Endodermal cell (in vitro differentiated cells): Measurements from ENCODE around the gene MAN1B1. TPM values are rescaled to one million over a fixed set of nuclear protein-coding genes. Genes with fewer than 3 reads are reported as not detected.

Experiments used
- DNase-seq: peaks from one replicate; pipeline ENCODE4 v3.0.0-alpha.2; 2017
- H3K27ac ChIP-seq: 2 replicates; pipeline ENCODE4 v1.5.1; 2013; ENCODE audit warnings: mild to moderate bottlenecking, low read depth, low read length, moderate library complexity
- H3K27me3 ChIP-seq: 2 replicates; pipeline ENCODE4 v1.6.1; 2013; ENCODE audit warnings: mild to moderate bottlenecking, low read length, moderate library complexity; ENCODE audit not compliant: insufficient read depth, control insufficient read depth, poor library complexity, severe bottlenecking
- H3K36me3 ChIP-seq: 2 replicates; pipeline ENCODE4 v1.7.0; 2013; ENCODE audit warnings: mild to moderate bottlenecking, low read length, moderate library complexity; ENCODE audit not compliant: control insufficient read depth, insufficient read depth
- H3K4me1 ChIP-seq: one replicate; pipeline ENCODE4 v1.7.0; 2013; ENCODE audit warnings: low read length; ENCODE audit not compliant: control insufficient read depth, insufficient read depth
- H3K4me3 ChIP-seq: 2 replicates; pipeline ENCODE4 v1.5.1; 2013; ENCODE audit warnings: mild to moderate bottlenecking, low read length, moderate library complexity
- H3K9ac ChIP-seq: 2 replicates; pipeline ENCODE4 v1.6.1; 2013; ENCODE audit warnings: mild to moderate bottlenecking, low read length, moderate library complexity; ENCODE audit not compliant: poor library complexity, severe bottlenecking; ENCODE audit errors: extremely low read depth
- H3K9me3 ChIP-seq: 2 replicates; pipeline ENCODE4 v1.6.1; 2013; ENCODE audit warnings: mild to moderate bottlenecking, low read length, moderate library complexity; ENCODE audit not compliant: control insufficient read depth
- H3K27ac Mint-ChIP-seq: 2 replicates; pipeline ENCODE4 v1.8.0; 2020; ENCODE audit warnings: mixed read lengths
- H3K27me3 Mint-ChIP-seq: 2 replicates; pipeline ENCODE4 v1.8.0; 2021; ENCODE audit warnings: mild to moderate bottlenecking, mixed read lengths; ENCODE audit not compliant: insufficient read depth
- H3K36me3 Mint-ChIP-seq: 2 replicates; pipeline ENCODE4 v1.8.0; 2020; ENCODE audit warnings: low read depth, mixed read lengths
- H3K4me1 Mint-ChIP-seq: 2 replicates; pipeline ENCODE4 v1.8.0; 2020; ENCODE audit warnings: mixed read lengths
- H3K4me3 Mint-ChIP-seq: 2 replicates; pipeline ENCODE4 v1.8.0; 2020; ENCODE audit warnings: mild to moderate bottlenecking, moderate library complexity, mixed read lengths
- H3K9me3 Mint-ChIP-seq: 2 replicates; pipeline ENCODE4 v1.8.0; 2020; ENCODE audit warnings: mild to moderate bottlenecking, mixed read lengths
- CTCF ChIP-seq: fragments of 200-600 bp; sonication (generic); conservative IDR thresholded peaks from 2 replicates; pipeline ENCODE4 v1.5.0; 2021; ENCODE audit warnings: antibody characterized with exemption, mild to moderate bottlenecking
- WGBS, 2 experiments: methylation state at CpG; one replicate each; pipeline versions ENCODE4 v1.1.5 to v1.1.7; 2013; ENCODE audit warnings: missing lambda C conversion rate in 2 of 2, mixed read lengths in 1 of 2; ENCODE audit not compliant: insufficient coverage in 1 of 2, insufficient read length in 1 of 2; 5-methylcytosine and 5-hydroxymethylcytosine counted together
- total RNA-seq, 2 donors: library from RNA; stranded (reverse); fragmentation: NEBNext Ultra II Directional in 1 of 2; extraction: Animal tissue kit (Norgen Biotek cat#: 25700) in 1 of 2; gene quantifications; 2 replicates in 1 of 2; 3 replicates in 1 of 2; pipeline ENCODE4 v1.2.1, GENCODE V29; 2021

Gene MAN1B1
- total RNA-seq, 2 donors from 2014 or later = 62.1 to 63.5 TPM

- Histone ChIP-seq H3K4me3 (no peak overlapping the region), H3K4me1 (no peaks in the 10 kb centered on the region), H3K27ac (no peak overlapping the region), H3K9me3 (no peaks in the 10 kb centered on the region), H3K9ac (no peak overlapping the region), H3K36me3 (peaks cover 61% of the 10 kb centered on the region), H3K27me3 (no peaks in the 10 kb centered on the region)
- 90 to 92% methylated on average over 27 to 30 of the region's 30 CpGs for WGBS, 2 experiments
- DNase-seq = no peak
- peaks cover 38% of the 10 kb centered on the region for H3K36me3 Mint-ChIP-seq
- no peaks in the 10 kb centered on the region for H3K4me1 Mint-ChIP-seq
- TF ChIP-seq CTCF = no peak
- H3K27ac Mint-ChIP-seq = no peak overlapping the region
- no peaks in the 10 kb centered on the region for H3K27me3 Mint-ChIP-seq
- H3K4me3 Mint-ChIP-seq = no peak overlapping the region
- no peaks in the 10 kb centered on the region for H3K9me3 Mint-ChIP-seq
Measured at GRCh38 chr9:137095664-137096517, 9.1 kb downstream of the MAN1B1 start.

GRCh38 chr9:137096785-137097546 lies 10.2 kb downstream of the MAN1B1 start:
- DNase-seq = no peak
- H3K9me3 ChIP-seq = peaks cover 4% of the 10 kb centered on the region
- no peaks in the 10 kb centered on the region for H3K27me3 ChIP-seq
- 93 to 95% methylated on average over 29 to 31 of the region's 31 CpGs for WGBS, 2 experiments
- Mint-ChIP-seq H3K4me3 (no peak overlapping the region), H3K4me1 (no peaks in the 10 kb centered on the region), H3K9me3 (peaks cover 3% of the 10 kb centered on the region), H3K27ac (no peak overlapping the region), H3K27me3 (no peaks in the 10 kb centered on the region), H3K36me3 (peaks cover 34% of the 10 kb centered on the region)
- no peak overlapping the region for H3K27ac ChIP-seq
- peaks cover 65% of the 10 kb centered on the region for H3K36me3 ChIP-seq
- no peak overlapping the region for H3K9ac ChIP-seq
- no peak overlapping the region for H3K4me3 ChIP-seq
- TF ChIP-seq CTCF = no peak
- H3K4me1 ChIP-seq = no peaks in the 10 kb centered on the region

GRCh38 chr9:137097761-137098462 lies 11.1 kb downstream of the MAN1B1 start:
- WGBS, 2 experiments = 91 to 99% methylated on average over 14 to 20 of the region's 20 CpGs
- Histone ChIP-seq H3K27ac (no peak overlapping the region), H3K4me1 (no peaks in the 10 kb centered on the region), H3K36me3 (peaks cover 66% of the 10 kb centered on the region), H3K9me3 (peaks cover 14% of the 10 kb centered on the region), H3K4me3 (no peak overlapping the region), H3K9ac (no peak overlapping the region), H3K27me3 (no peaks in the 10 kb centered on the region)
- no peaks in the 10 kb centered on the region for H3K27me3 Mint-ChIP-seq
- H3K4me1 Mint-ChIP-seq = no peaks in the 10 kb centered on the region
- peaks cover 28% of the 10 kb centered on the region for H3K36me3 Mint-ChIP-seq
- H3K9me3 Mint-ChIP-seq = peaks cover 3% of the 10 kb centered on the region
- no peak overlapping the region for H3K27ac Mint-ChIP-seq
- DNase-seq = no peak
- H3K4me3 Mint-ChIP-seq = no peak overlapping the region
- no peak for TF ChIP-seq CTCF
